Loucy (cell line): ENCODE data around the gene GLRA1.

Experiments
- H2AFZ ChIP-seq: fragments of 200-600 bp; sonication (generic); 2 replicates; pipeline ENCODE4 v1.6.0; 2016; ENCODE audit warnings: antibody characterized with exemption, mild to moderate bottlenecking, low read length, moderate library complexity
- H3F3A ChIP-seq: fragments of 200-600 bp; 2 replicates; pipeline ENCODE4 v1.6.0; 2016; ENCODE audit warnings: antibody characterized with exemption, low read depth, mild to moderate bottlenecking
- H3K27me3 ChIP-seq: fragments of 200-600 bp; sonication (generic); 2 replicates; pipeline ENCODE4 v1.6.1; 2014; ENCODE audit warnings: low read length, mild to moderate bottlenecking; ENCODE audit not compliant: insufficient read depth, poor library complexity, severe bottlenecking
- H3K36me3 ChIP-seq: fragments of 200-600 bp; sonication (generic); 2 replicates; pipeline ENCODE4 v1.6.1; 2016; ENCODE audit warnings: low read length; ENCODE audit not compliant: insufficient read depth
- H3K4me1 ChIP-seq: fragments of 200-600 bp; sonication (generic); 2 replicates; pipeline ENCODE4 v1.5.1; 2014; ENCODE audit warnings: low read length, mild to moderate bottlenecking; ENCODE audit not compliant: insufficient read depth, poor library complexity, severe bottlenecking
- H3K4me2 ChIP-seq: fragments of 200-600 bp; sonication (generic); 2 replicates; pipeline ENCODE4 v1.6.0; 2014; ENCODE audit warnings: antibody characterized with exemption, low read length, low read depth, mild to moderate bottlenecking; ENCODE audit not compliant: poor library complexity, severe bottlenecking
- H3K4me3 ChIP-seq: fragments of 200-600 bp; sonication (generic); 2 replicates; pipeline ENCODE4 v1.5.1; 2014; ENCODE audit warnings: low read length, mild to moderate bottlenecking, mixed read lengths; ENCODE audit not compliant: poor library complexity, severe bottlenecking
- H3K79me2 ChIP-seq: fragments of 200-600 bp; sonication (generic); 2 replicates; pipeline ENCODE4 v1.6.1; 2014; ENCODE audit warnings: low read length; ENCODE audit not compliant: insufficient read depth
- H3K9ac ChIP-seq: fragments of 200-600 bp; sonication (generic); 2 replicates; pipeline ENCODE4 v1.6.0; 2014; ENCODE audit warnings: mild to moderate bottlenecking, low read depth, low read length, moderate library complexity; ENCODE audit not compliant: poor library complexity, severe bottlenecking
- H3K9me2 ChIP-seq: fragments of 200-600 bp; sonication (generic); replicated peaks from 2 replicates; pipeline ENCODE4 v1.6.1; 2016; ENCODE audit warnings: low read depth, low read length, mixed read lengths
- H3K9me3 ChIP-seq: fragments of 200-600 bp; sonication (generic); 2 replicates; pipeline ENCODE4 v1.6.1; 2014; ENCODE audit warnings: mild to moderate bottlenecking, antibody characterized with exemption, low read length, low read depth; ENCODE audit not compliant: insufficient read depth
- H4K20me1 ChIP-seq: fragments of 200-600 bp; sonication (generic); 2 replicates; pipeline ENCODE4 v1.6.0; 2014; ENCODE audit warnings: antibody characterized with exemption, low read length, mild to moderate bottlenecking; ENCODE audit not compliant: insufficient read depth, poor library complexity, severe bottlenecking
- CTCF ChIP-seq: fragments of 200-600 bp; sonication (generic); conservative IDR thresholded peaks from 2 replicates; pipeline ENCODE4 v1.5.1; 2014; ENCODE audit warnings: mild to moderate bottlenecking, antibody characterized with exemption, low read length
- EZH2phosphoT487 ChIP-seq: fragments of 200-600 bp; IDR thresholded peaks from 2 replicates; pipeline ENCODE4 v1.6.1; 2018; ENCODE audit warnings: antibody characterized with exemption, mild to moderate bottlenecking, moderate library complexity, borderline replicate concordance

The GLRA1 gene

GRCh38 chr5:151937851-151938250, 13.2 kb upstream of the GLRA1 start:
- no peaks in the 10 kb centered on the region for H3K9me2 ChIP-seq
- H4K20me1 ChIP-seq: no peaks in the 10 kb centered on the region
- H3K4me3 ChIP-seq: no peak overlapping the region
- no peak for TF ChIP-seq EZH2phosphoT487
- TF ChIP-seq CTCF: no peak
- no peak overlapping the region for H3K4me2 ChIP-seq
- no peaks in the 10 kb centered on the region for H3K9me3 ChIP-seq
- no peaks in the 10 kb centered on the region for H3K36me3 ChIP-seq
- H3F3A ChIP-seq: no peaks in the 10 kb centered on the region
- no peaks in the 10 kb centered on the region for H3K4me1 ChIP-seq
- no peaks in the 10 kb centered on the region for H3K79me2 ChIP-seq
- H2AFZ ChIP-seq: no peak overlapping the region
- H3K27me3 ChIP-seq: no peaks in the 10 kb centered on the region
- no peak overlapping the region for H3K9ac ChIP-seq

GRCh38 chr5:151935135-151935695, 10.6 kb upstream of the GLRA1 start:
- TF ChIP-seq CTCF: no peak
- Histone ChIP-seq H3K4me1 (no peaks in the 10 kb centered on the region), H3K9me3 (peaks cover 6% of the 10 kb centered on the region), H2AFZ (no peak overlapping the region), H4K20me1 (no peaks in the 10 kb centered on the region), H3K9me2 (no peaks in the 10 kb centered on the region), H3K4me3 (no peak overlapping the region), H3K79me2 (no peaks in the 10 kb centered on the region), H3K9ac (no peak overlapping the region), H3K27me3 (no peaks in the 10 kb centered on the region), H3F3A (no peaks in the 10 kb centered on the region), H3K36me3 (no peaks in the 10 kb centered on the region), H3K4me2 (no peak overlapping the region)

GRCh38 chr5:151931260-151931659, 6.6 kb upstream of the GLRA1 start:
- no peak overlapping the region for H2AFZ ChIP-seq
- H3K4me2 ChIP-seq: no peak overlapping the region
- TF ChIP-seq EZH2phosphoT487 (no peak), CTCF (no peak)
- H3K9ac ChIP-seq: no peak overlapping the region
- H3K4me3 ChIP-seq: no peak overlapping the region
- peaks cover 6% of the 10 kb centered on the region for H3K9me3 ChIP-seq
- no peaks in the 10 kb centered on the region for H3K79me2 ChIP-seq
- no peaks in the 10 kb centered on the region for H3K9me2 ChIP-seq
- no peaks in the 10 kb centered on the region for H3K36me3 ChIP-seq
- no peaks in the 10 kb centered on the region for H3K27me3 ChIP-seq
- no peaks in the 10 kb centered on the region for H3F3A ChIP-seq
- no peaks in the 10 kb centered on the region for H3K4me1 ChIP-seq
- no peaks in the 10 kb centered on the region for H4K20me1 ChIP-seq
